GM12878 (cell line): ENCODE data around the gene TTC23. TPM values are rescaled to one million over a fixed set of nuclear protein-coding genes. Genes with fewer than 3 reads are reported as not detected.
A peak's percentile ranks its signal among the peaks of the same experiment; 100 is the strongest.

Experiments
- ATAC-seq: fragments of 200-7000 bp; cut with Tn5 transposase; 3 replicates; pipeline ENCODE4 v1.9.1; 2020; ENCODE audit warnings: mild to moderate bottlenecking, moderate library complexity
- BruUV-seq: library from RNA; stranded (reverse); fragments of 400-500 nt; replicated peaks from 2 replicates; lab custom pipeline; 2021; lab: Mats Ljungman, UMichigan
- CTCF ChIA-PET: fragments of 300-600 bp; sonication (Branson Sonifier 250); formaldehyde crosslinking; extraction: SDS; loops from one replicate; lab custom pipeline; 2021; ENCODE audit warnings: inconsistent platforms; lab: Yijun Ruan, JAX
- POLR2A ChIA-PET: fragments of 350-600 bp; formaldehyde crosslinking; extraction: SDS; loops from one replicate; lab custom pipeline; 2021; ENCODE audit warnings: inconsistent platforms; lab: Charles Lee
- RAD21 ChIA-PET: fragments of 300-600 bp; sonication (Branson Sonifier 250); formaldehyde crosslinking; loops from one replicate; lab custom pipeline; 2023; ENCODE audit warnings: antibody characterized with exemption; ENCODE audit not compliant: unreplicated experiment; lab: Charles Lee
- SMC1A ChIA-PET: fragments of 300-600 bp; sonication (Branson Sonifier 250); formaldehyde crosslinking; loops from one replicate; lab custom pipeline; 2023; ENCODE audit not compliant: unreplicated experiment, uncharacterized antibody; lab: Charles Lee
- DNase-seq: peaks from one replicate; pipeline ENCODE4 v3.0.0-alpha.2; 2011; ENCODE audit warnings: low read depth, low spot score
- FAIRE-seq: peaks from 3 replicates; lab custom pipeline; 2011; peaks lifted over from hg19 to GRCh38; lab: Jason Lieb, UNC
- H2AFZ ChIP-seq: 2 replicates; pipeline ENCODE4 v1.6.0; 2011; ENCODE audit warnings: low read depth, low read length, control low read depth; ENCODE audit not compliant: control insufficient read depth
- H3K27ac ChIP-seq: 2 replicates; pipeline ENCODE4 v1.5.1; 2011; ENCODE audit warnings: control low read depth; ENCODE audit not compliant: control insufficient read depth, insufficient read depth
- H3K27me3 ChIP-seq, 2 experiments: replicated peaks in 1 of 2; 2 replicates each; pipeline versions ENCODE4 v1.6.0 to v1.6.1; 2011; ENCODE audit warnings: low read length in 1 of 2; ENCODE audit not compliant: control insufficient read depth in 2 of 2, insufficient read depth in 2 of 2
- H3K36me3 ChIP-seq, 2 experiments: 2 replicates each; pipeline ENCODE4 v1.5.1; 2011; ENCODE audit warnings: low read length in 1 of 2; ENCODE audit not compliant: control insufficient read depth in 2 of 2, insufficient read depth in 2 of 2
- H3K4me1 ChIP-seq: 2 replicates; pipeline ENCODE4 v1.6.1; 2011; ENCODE audit warnings: mild to moderate bottlenecking, low read length, moderate library complexity, mixed read lengths; ENCODE audit not compliant: control insufficient read depth, insufficient read depth
- H3K4me2 ChIP-seq: 2 replicates; pipeline ENCODE4 v1.6.0; 2011; ENCODE audit warnings: control low read depth; ENCODE audit not compliant: control insufficient read depth, insufficient read depth
- H3K4me3 ChIP-seq: fragments of 200-600 bp; sonication (generic); 2 replicates; pipeline ENCODE4 v1.5.1; 2016
- H3K79me2 ChIP-seq: 2 replicates; pipeline ENCODE4 v1.6.0; 2011; ENCODE audit warnings: low read length; ENCODE audit not compliant: control insufficient read depth, insufficient read depth
- H3K9ac ChIP-seq: 2 replicates; pipeline ENCODE4 v1.8.0; 2011; ENCODE audit warnings: low read length, control low read depth, mixed read lengths; ENCODE audit not compliant: control insufficient read depth, insufficient read depth
- H3K9me3 ChIP-seq: replicated peaks from 3 replicates; pipeline ENCODE4 v1.5.1; 2011; ENCODE audit warnings: mild to moderate bottlenecking, low read length; ENCODE audit not compliant: control insufficient read depth, insufficient read depth
- H4K20me1 ChIP-seq: 2 replicates; pipeline ENCODE4 v1.6.0; 2011; ENCODE audit not compliant: control insufficient read depth, insufficient read depth
- EGR1 ChIP-seq, 2 experiments: IDR thresholded peaks; 1 replicate in 1 of 2; 2 replicates in 1 of 2; pipeline ENCODE4 v1.6.1; 2011 to 2012; ENCODE audit warnings: low read depth in 2 of 2, low read length in 2 of 2, borderline replicate concordance in 1 of 2, mild to moderate bottlenecking in 1 of 2, moderate library complexity in 1 of 2
- JUND ChIP-seq: IDR thresholded peaks from 2 replicates; pipeline ENCODE4 v1.6.1; 2012; ENCODE audit warnings: low read depth, mild to moderate bottlenecking, low read length, improper control_type of control experiment, moderate library complexity
- MEF2A ChIP-seq: IDR thresholded peaks from 2 replicates; pipeline ENCODE4 v1.6.1; 2011; ENCODE audit warnings: low read depth, mild to moderate bottlenecking, low read length, moderate library complexity; ENCODE audit not compliant: insufficient read depth
- NFYB ChIP-seq: IDR thresholded peaks from 2 replicates; pipeline ENCODE4 v1.6.1; 2011; ENCODE audit warnings: low read depth, mild to moderate bottlenecking, low read length, improper control_type of control experiment, moderate library complexity; ENCODE audit not compliant: insufficient read depth
- POLR2A ChIP-seq: IDR thresholded peaks from 2 replicates; pipeline ENCODE4 v1.6.1; 2011; ENCODE audit warnings: low read depth, mild to moderate bottlenecking, low read length
- PRDM15 ChIP-seq: fragments of 450-650 bp; formaldehyde crosslinking; IDR thresholded peaks from 2 replicates; pipeline ENCODE4 v1.4.0; 2020; ENCODE audit warnings: mild to moderate bottlenecking, moderate library complexity
- SREBF2 ChIP-seq: IDR thresholded peaks from 2 replicates; pipeline ENCODE4 v1.6.1; 2012; ENCODE audit warnings: mild to moderate bottlenecking, low read length
- SRF ChIP-seq, 2 experiments: IDR thresholded peaks; 2 replicates each; pipeline ENCODE4 v1.6.1; 2011; ENCODE audit warnings: low read depth in 2 of 2, low read length in 2 of 2, mild to moderate bottlenecking in 1 of 2, moderate library complexity in 1 of 2
- ZNF24 ChIP-seq: fragments of 450-650 bp; IDR thresholded peaks from 2 replicates; pipeline ENCODE4 v1.6.1; 2017; ENCODE audit warnings: antibody characterized with exemption, mild to moderate bottlenecking
- WGBS: methylation state at CpG from one replicate; pipeline ENCODE4 v1.1.6; 2016; ENCODE audit warnings: low lambda C conversion rate; ENCODE audit not compliant: insufficient replicate concordance, insufficient coverage; ENCODE audit errors: missing lambda C conversion rate; 5-methylcytosine and 5-hydroxymethylcytosine counted together
- in situ Hi-C: fragments of 300-500 bp; cut with MboI; formaldehyde crosslinking; loops from 9 replicates; pipeline ENCODE4 v1.14.3; 2018; ENCODE audit warnings: mixed read lengths
- intact Hi-C: fragments of 100-400 bp; cut with micrococcal nuclease; formaldehyde crosslinking; loops from one replicate; pipeline ENCODE4 v1.14.2; 2022; ENCODE audit not compliant: unreplicated experiment
- polyA plus RNA-seq, 11 experiments: library from polyadenylated mRNA; depleted of rRNA in 4 of 11; unstranded in 6 of 11; stranded (reverse) in 5 of 11; fragments of >200 nt; fragmentation: Nextera tagmentation in 4 of 11; fragmentation: Illumina TruSeq in 1 of 11; extraction: Ambion mirVana in 4 of 11; extraction: Trizol in 1 of 11; gene quantifications; 1 replicate in 1 of 11; 2 replicates in 10 of 11; pipeline versions ENCODE4 v1.2.1 to v1.2.3, GENCODE V29; 2011 to 2016; ENCODE audit warnings: inconsistent platforms in 2 of 11, missing spikeins in 2 of 11, low read depth in 1 of 11
- total RNA-seq, 4 experiments: library from RNA; depleted of rRNA in 3 of 4; stranded (reverse); fragments of >200 nt in 3 of 4; fragmentation: Illumina TruSeq in 1 of 4; extraction: Trizol in 1 of 4; gene quantifications; 2 replicates each; pipeline versions ENCODE4 v1.2.1 to v1.2.3, GENCODE V29; 2013 to 2021
- TF ChIP-seq, protein P1 (sequence below): fragments of 450-650 bp; IDR thresholded peaks from 2 replicates; pipeline ENCODE4 v1.6.1; 2017; ENCODE audit warnings: mild to moderate bottlenecking, low read depth, inconsistent platforms; ENCODE audit not compliant: poor library complexity, severe bottlenecking
- TF ChIP-seq, protein P2 (sequence below): IDR thresholded peaks from 2 replicates; pipeline ENCODE4 v1.6.1; 2011; ENCODE audit warnings: borderline replicate concordance, low read depth, mild to moderate bottlenecking, moderate library complexity, mixed read lengths, low read length; ENCODE audit not compliant: insufficient read depth; ENCODE audit errors: extremely low read length
- TF ChIP-seq, protein P3 (sequence below): fragments of 450-650 bp; IDR thresholded peaks from 2 replicates; pipeline ENCODE4 v1.6.1; 2017; ENCODE audit warnings: low read depth, mild to moderate bottlenecking, moderate library complexity

TTC23 gene
- total and polyA plus RNA-seq, 10 of the 15 experiments (the other 5 are each of a cell fraction or from before 2014, with no cell fraction given): 1.2 to 9.0 (median 6.5) TPM

GRCh38 chr15:99100245-99101173 lies 148.9 kb downstream of the TTC23 start:
- Histone ChIP-seq H2AFZ (peak overlapping the region; percentile 36; the same call in 1 of the 2 replicates), H3K4me1 (no peaks in the 10 kb centered on the region), H3K27ac (no peak overlapping the region), H4K20me1 (no peaks in the 10 kb centered on the region), H3K9me3 (no peaks in the 10 kb centered on the region; the same call in 2 of the 3 replicates), H3K79me2 (no peaks in the 10 kb centered on the region), H3K4me3 (no peak overlapping the region), H3K9ac (no peak overlapping the region), H3K4me2 (peak overlapping the region; percentile 62), H3K27me3 (peaks cover 0 to 15% of the 10 kb centered on the region in 2 experiments; a peak in 2 of 4 replicates), H3K36me3 (no peaks in the 10 kb centered on the region)
- BruUV-seq: no TSS peak
- 10% methylated on average over 46 of the region's 50 CpGs for WGBS
- ChIA-PET POLR2A (interaction anchor here (1.1 kb wide), 2 partner anchors 9 to 154 kb away, joined by 3 read pairs; no protein-coding TSS in a partner anchor), RAD21 (interaction anchor here (0.6 to 2.3 kb wide), 13 partner anchors 10 to 633 kb away, joined by 3 to 12 read pairs (median 4); partner anchors contain the start of gene LYSMD4), CTCF (interaction anchor here (0.6 to 6.7 kb wide), 31 partner anchors 10 to 825 kb away, joined by 3 to 111 read pairs (median 4); no protein-coding TSS in a partner anchor), SMC1A (interaction anchor here (0.7 to 4.4 kb wide), 20 partner anchors 8 to 604 kb away, joined by 3 to 45 read pairs (median 3); no protein-coding TSS in a partner anchor)
- in situ Hi-C loops (loop anchor here (25.0 kb wide), 1 partner anchor 637 kb away; the partner anchor contains the start of gene LYSMD4), intact Hi-C loops (loop anchor here (1.0 to 10.0 kb wide), 2 partner anchors 113 to 654 kb away; no protein-coding TSS in a partner anchor)
- peak; percentile 63 for ATAC-seq
- no peak for DNase-seq
- FAIRE-seq: no peak
- TF ChIP-seq PRDM15 (no peak), MEF2A (no peak), SREBF2 (no peak), ZNF24 (no peak), POLR2A (no peak), NFYB (no peak), JUND (no peak), SRF (IDR thresholded peaks at IDR 0.05; ENCODE audit: low read depth in 2 of 2, low read length in 2 of 2) (no peak), EGR1 (IDR thresholded peaks at IDR 0.05; ENCODE audit: borderline replicate concordance in 1 of 2, low read depth in 2 of 2, low read length in 2 of 2) (no peak)
- TF ChIP-seq, protein P1, sequence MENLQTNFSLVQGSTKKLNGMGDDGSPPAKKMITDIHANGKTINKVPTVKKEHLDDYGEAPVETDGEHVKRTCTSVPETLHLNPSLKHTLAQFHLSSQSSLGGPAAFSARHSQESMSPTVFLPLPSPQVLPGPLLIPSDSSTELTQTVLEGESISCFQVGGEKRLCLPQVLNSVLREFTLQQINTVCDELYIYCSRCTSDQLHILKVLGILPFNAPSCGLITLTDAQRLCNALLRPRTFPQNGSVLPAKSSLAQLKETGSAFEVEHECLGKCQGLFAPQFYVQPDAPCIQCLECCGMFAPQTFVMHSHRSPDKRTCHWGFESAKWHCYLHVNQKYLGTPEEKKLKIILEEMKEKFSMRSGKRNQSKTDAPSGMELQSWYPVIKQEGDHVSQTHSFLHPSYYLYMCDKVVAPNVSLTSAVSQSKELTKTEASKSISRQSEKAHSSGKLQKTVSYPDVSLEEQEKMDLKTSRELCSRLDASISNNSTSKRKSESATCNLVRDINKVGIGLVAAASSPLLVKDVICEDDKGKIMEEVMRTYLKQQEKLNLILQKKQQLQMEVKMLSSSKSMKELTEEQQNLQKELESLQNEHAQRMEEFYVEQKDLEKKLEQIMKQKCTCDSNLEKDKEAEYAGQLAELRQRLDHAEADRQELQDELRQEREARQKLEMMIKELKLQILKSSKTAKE: no peak
- TF ChIP-seq, protein P2, sequence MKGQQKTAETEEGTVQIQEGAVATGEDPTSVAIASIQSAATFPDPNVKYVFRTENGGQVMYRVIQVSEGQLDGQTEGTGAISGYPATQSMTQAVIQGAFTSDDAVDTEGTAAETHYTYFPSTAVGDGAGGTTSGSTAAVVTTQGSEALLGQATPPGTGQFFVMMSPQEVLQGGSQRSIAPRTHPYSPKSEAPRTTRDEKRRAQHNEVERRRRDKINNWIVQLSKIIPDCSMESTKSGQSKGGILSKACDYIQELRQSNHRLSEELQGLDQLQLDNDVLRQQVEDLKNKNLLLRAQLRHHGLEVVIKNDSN: no peak
- TF ChIP-seq, protein P3, sequence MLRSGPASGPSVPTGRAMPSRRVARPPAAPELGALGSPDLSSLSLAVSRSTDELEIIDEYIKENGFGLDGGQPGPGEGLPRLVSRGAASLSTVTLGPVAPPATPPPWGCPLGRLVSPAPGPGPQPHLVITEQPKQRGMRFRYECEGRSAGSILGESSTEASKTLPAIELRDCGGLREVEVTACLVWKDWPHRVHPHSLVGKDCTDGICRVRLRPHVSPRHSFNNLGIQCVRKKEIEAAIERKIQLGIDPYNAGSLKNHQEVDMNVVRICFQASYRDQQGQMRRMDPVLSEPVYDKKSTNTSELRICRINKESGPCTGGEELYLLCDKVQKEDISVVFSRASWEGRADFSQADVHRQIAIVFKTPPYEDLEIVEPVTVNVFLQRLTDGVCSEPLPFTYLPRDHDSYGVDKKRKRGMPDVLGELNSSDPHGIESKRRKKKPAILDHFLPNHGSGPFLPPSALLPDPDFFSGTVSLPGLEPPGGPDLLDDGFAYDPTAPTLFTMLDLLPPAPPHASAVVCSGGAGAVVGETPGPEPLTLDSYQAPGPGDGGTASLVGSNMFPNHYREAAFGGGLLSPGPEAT: 0 out of 2 replicates have a peak, but pooled peaks have one; percentile 23
